ENCODE data around the gene APBA3. TPM values are rescaled to one million over a fixed set of nuclear protein-coding genes. Genes with fewer than 3 reads are reported as not detected.

Gene APBA3
- total and polyA plus RNA-seq, 2 experiments from 2014 or later: 17.2 to 31.8 TPM

DNA sequence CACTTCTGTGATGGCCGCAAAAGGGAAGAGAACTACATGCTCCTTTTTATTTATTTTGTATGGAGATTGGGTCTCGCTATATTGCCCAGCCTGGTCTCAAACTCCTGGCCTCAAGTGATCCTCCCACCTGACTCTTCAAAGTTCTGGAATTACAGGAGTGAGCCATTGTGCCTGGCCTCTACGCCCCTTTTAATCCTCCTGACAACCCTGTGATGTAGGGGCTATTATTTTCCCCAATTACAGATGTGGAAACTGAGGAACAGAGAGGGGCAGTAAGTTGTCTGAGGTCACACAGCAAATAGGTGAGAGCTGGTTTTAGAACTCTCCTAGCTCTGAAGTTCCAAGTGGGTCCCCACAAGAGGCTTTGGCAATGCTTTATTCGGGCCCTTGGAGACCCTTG, 41.6 kb downstream of the APBA3 start:
- Histone ChIP-seq H3K9me2 (ENCODE audit: insufficient read depth) (no peaks in the 10 kb centered on the region), H3F3A (replicated peaks; ENCODE audit: low read depth) (no peaks in the 10 kb centered on the region), H3K4me2 (no peak overlapping the region), H3K27ac (ENCODE audit: low read depth) (no peak overlapping the region), H3K79me2 (replicated peaks; ENCODE audit: insufficient read depth) (no peaks in the 10 kb centered on the region), H3K27me3 (ENCODE audit: insufficient read depth) (no peaks in the 10 kb centered on the region), H4K20me1 (replicated peaks; ENCODE audit: insufficient read depth) (no peaks in the 10 kb centered on the region), H3K4me1 (ENCODE audit: insufficient read depth) (peaks cover 8% of the 10 kb centered on the region; the same call in 1 of the 2 replicates), H2AFZ (no peak overlapping the region), H3K4me3 (no peak overlapping the region), H3K36me3 (ENCODE audit: insufficient read depth) (no peaks in the 10 kb centered on the region)
- Mint-ChIP-seq H3K27me3 (ENCODE audit: insufficient read depth, low read depth, poor library complexity) (peaks cover 15% of the 10 kb centered on the region), H3K36me3 (ENCODE audit: low read depth) (no peaks in the 10 kb centered on the region), H3K27ac (no peak overlapping the region), H3K4me1 (peaks cover 4% of the 10 kb centered on the region), H3K9me3 (no peaks in the 10 kb centered on the region), H3K4me3 (no peak overlapping the region)
- no peak for DNase-seq (ENCODE audit: low spot score)
- TF ChIP-seq POLR2AphosphoS5 (IDR thresholded peaks at IDR 0.05; ENCODE audit: low read depth) (no peak), CREB1 (CRISPR knock-in tag; IDR thresholded peaks at IDR 0.05; ENCODE audit: low read depth) (no peak), ZNF114 (CRISPR knock-in tag; IDR thresholded peaks at IDR 0.05) (no peak)
- TF ChIP-seq, protein P1, sequence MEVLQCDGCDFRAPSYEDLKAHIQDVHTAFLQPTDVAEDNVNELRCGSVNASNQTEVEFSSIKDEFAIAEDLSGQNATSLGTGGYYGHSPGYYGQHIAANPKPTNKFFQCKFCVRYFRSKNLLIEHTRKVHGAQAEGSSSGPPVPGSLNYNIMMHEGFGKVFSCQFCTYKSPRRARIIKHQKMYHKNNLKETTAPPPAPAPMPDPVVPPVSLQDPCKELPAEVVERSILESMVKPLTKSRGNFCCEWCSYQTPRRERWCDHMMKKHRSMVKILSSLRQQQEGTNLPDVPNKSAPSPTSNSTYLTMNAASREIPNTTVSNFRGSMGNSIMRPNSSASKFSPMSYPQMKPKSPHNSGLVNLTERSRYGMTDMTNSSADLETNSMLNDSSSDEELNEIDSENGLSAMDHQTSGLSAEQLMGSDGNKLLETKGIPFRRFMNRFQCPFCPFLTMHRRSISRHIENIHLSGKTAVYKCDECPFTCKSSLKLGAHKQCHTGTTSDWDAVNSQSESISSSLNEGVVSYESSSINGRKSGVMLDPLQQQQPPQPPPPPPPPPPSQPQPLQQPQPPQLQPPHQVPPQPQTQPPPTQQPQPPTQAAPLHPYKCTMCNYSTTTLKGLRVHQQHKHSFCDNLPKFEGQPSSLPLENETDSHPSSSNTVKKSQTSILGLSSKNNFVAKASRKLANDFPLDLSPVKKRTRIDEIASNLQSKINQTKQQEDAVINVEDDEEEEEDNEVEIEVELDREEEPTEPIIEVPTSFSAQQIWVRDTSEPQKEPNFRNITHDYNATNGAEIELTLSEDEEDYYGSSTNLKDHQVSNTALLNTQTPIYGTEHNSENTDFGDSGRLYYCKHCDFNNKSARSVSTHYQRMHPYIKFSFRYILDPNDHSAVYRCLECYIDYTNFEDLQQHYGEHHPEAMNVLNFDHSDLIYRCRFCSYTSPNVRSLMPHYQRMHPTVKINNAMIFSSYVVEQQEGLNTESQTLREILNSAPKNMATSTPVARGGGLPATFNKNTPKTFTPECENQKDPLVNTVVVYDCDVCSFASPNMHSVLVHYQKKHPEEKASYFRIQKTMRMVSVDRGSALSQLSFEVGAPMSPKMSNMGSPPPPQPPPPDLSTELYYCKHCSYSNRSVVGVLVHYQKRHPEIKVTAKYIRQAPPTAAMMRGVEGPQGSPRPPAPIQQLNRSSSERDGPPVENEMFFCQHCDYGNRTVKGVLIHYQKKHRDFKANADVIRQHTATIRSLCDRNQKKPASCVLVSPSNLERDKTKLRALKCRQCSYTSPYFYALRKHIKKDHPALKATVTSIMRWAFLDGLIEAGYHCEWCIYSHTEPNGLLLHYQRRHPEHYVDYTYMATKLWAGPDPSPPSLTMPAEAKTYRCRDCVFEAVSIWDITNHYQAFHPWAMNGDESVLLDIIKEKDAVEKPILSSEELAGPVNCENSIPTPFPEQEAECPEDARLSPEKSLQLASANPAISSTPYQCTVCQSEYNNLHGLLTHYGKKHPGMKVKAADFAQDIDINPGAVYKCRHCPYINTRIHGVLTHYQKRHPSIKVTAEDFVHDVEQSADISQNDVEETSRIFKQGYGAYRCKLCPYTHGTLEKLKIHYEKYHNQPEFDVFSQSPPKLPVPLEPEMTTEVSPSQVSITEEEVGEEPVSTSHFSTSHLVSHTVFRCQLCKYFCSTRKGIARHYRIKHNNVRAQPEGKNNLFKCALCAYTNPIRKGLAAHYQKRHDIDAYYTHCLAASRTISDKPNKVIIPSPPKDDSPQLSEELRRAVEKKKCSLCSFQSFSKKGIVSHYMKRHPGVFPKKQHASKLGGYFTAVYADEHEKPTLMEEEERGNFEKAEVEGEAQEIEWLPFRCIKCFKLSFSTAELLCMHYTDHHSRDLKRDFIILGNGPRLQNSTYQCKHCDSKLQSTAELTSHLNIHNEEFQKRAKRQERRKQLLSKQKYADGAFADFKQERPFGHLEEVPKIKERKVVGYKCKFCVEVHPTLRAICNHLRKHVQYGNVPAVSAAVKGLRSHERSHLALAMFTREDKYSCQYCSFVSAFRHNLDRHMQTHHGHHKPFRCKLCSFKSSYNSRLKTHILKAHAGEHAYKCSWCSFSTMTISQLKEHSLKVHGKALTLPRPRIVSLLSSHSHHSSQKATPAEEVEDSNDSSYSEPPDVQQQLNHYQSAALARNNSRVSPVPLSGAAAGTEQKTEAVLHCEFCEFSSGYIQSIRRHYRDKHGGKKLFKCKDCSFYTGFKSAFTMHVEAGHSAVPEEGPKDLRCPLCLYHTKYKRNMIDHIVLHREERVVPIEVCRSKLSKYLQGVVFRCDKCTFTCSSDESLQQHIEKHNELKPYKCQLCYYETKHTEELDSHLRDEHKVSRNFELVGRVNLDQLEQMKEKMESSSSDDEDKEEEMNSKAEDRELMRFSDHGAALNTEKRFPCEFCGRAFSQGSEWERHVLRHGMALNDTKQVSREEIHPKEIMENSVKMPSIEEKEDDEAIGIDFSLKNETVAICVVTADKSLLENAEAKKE (CRISPR knock-in tag; IDR thresholded peaks at IDR 0.05): no peak
- TF ChIP-seq, protein P2, sequence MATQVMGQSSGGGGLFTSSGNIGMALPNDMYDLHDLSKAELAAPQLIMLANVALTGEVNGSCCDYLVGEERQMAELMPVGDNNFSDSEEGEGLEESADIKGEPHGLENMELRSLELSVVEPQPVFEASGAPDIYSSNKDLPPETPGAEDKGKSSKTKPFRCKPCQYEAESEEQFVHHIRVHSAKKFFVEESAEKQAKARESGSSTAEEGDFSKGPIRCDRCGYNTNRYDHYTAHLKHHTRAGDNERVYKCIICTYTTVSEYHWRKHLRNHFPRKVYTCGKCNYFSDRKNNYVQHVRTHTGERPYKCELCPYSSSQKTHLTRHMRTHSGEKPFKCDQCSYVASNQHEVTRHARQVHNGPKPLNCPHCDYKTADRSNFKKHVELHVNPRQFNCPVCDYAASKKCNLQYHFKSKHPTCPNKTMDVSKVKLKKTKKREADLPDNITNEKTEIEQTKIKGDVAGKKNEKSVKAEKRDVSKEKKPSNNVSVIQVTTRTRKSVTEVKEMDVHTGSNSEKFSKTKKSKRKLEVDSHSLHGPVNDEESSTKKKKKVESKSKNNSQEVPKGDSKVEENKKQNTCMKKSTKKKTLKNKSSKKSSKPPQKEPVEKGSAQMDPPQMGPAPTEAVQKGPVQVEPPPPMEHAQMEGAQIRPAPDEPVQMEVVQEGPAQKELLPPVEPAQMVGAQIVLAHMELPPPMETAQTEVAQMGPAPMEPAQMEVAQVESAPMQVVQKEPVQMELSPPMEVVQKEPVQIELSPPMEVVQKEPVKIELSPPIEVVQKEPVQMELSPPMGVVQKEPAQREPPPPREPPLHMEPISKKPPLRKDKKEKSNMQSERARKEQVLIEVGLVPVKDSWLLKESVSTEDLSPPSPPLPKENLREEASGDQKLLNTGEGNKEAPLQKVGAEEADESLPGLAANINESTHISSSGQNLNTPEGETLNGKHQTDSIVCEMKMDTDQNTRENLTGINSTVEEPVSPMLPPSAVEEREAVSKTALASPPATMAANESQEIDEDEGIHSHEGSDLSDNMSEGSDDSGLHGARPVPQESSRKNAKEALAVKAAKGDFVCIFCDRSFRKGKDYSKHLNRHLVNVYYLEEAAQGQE (IDR thresholded peaks at IDR 0.05; ENCODE audit: unreplicated experiment): no peak
- TF ChIP-seq, protein P3, sequence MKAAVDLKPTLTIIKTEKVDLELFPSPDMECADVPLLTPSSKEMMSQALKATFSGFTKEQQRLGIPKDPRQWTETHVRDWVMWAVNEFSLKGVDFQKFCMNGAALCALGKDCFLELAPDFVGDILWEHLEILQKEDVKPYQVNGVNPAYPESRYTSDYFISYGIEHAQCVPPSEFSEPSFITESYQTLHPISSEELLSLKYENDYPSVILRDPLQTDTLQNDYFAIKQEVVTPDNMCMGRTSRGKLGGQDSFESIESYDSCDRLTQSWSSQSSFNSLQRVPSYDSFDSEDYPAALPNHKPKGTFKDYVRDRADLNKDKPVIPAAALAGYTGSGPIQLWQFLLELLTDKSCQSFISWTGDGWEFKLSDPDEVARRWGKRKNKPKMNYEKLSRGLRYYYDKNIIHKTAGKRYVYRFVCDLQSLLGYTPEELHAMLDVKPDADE (IDR thresholded peaks at IDR 0.05): no peak
- ATAC-seq: no peak

Data from GM23338 (cell line).